H1 (cell line): ENCODE results near the gene RING1. TPM values are rescaled to one million over a fixed set of nuclear protein-coding genes. Genes with fewer than 3 reads are reported as not detected.
A peak's percentile ranks its signal among the peaks of the same experiment; 100 is the strongest.

ENCODE experiments used
- ASH2L ChIP-seq: fragments of 200-600, 300-600 bp; sonication (generic); IDR thresholded peaks from one replicate; pipeline ENCODE4 v1.7.1; 2017; ENCODE audit warnings: low read length
- CBX8 ChIP-seq: fragments of 300-800, 300-1000 bp; sonication (generic); IDR thresholded peaks from 2 replicates; pipeline ENCODE4 v1.7.1; 2016; ENCODE audit warnings: low read depth, low read length, borderline replicate concordance
- CREB1 ChIP-seq: IDR thresholded peaks from 2 replicates; pipeline ENCODE4 v1.6.1; 2012; ENCODE audit warnings: inconsistent platforms
- EZH2 ChIP-seq: fragments of 200-600 bp; sonication (generic); IDR thresholded peaks from 2 replicates; pipeline ENCODE4 v1.7.1; 2012; ENCODE audit warnings: low read depth, mild to moderate bottlenecking, moderate library complexity, low read length, inconsistent platforms; ENCODE audit not compliant: severe bottlenecking
- JUND ChIP-seq: IDR thresholded peaks from 2 replicates; pipeline ENCODE4 v1.6.1; 2011; ENCODE audit warnings: mild to moderate bottlenecking, improper control_type of control experiment, low read length
- KDM5A ChIP-seq: fragments of 200-600 bp; IDR thresholded peaks from 2 replicates; pipeline ENCODE4 v1.7.1; 2012; ENCODE audit warnings: mild to moderate bottlenecking, low read length, inconsistent platforms, mixed read lengths
- POLR2A ChIP-seq, 2 experiments: IDR thresholded peaks; 1 replicate in 1 of 2; 2 replicates in 1 of 2; pipeline ENCODE4 v1.6.1; 2011; ENCODE audit warnings: low read depth in 2 of 2, low read length in 2 of 2, mild to moderate bottlenecking in 2 of 2; ENCODE audit errors: control extremely low read depth in 1 of 2
- POLR2AphosphoS5 ChIP-seq: IDR thresholded peaks from 2 replicates; pipeline ENCODE4 v1.6.1; 2011; ENCODE audit warnings: low read depth, low read length
- SP1 ChIP-seq: IDR thresholded peaks from 2 replicates; pipeline ENCODE4 v1.6.1; 2011; ENCODE audit warnings: low read depth, low read length
- polyA plus RNA-seq, 7 experiments: library from polyadenylated mRNA; depleted of rRNA in 3 of 7; stranded (reverse) in 5 of 7; unstranded in 2 of 7; fragments of >200 nt in 5 of 7; fragments of 200-250 nt in 2 of 7; gene quantifications; 1 replicate in 5 of 7; 2 replicates in 1 of 7; 4 replicates in 1 of 7; pipeline versions ENCODE4 v1.2.1 to v1.2.3, GENCODE V29; 2011 to 2013; ENCODE audit warnings: missing spikeins in 2 of 7, mixed read lengths in 2 of 7
- total RNA-seq: library from RNA; stranded (reverse); fragmentation: NEBNext Ultra II Directional; extraction: Animal tissue kit (Norgen Biotek cat#: 25700); gene quantifications from 2 replicates; pipeline ENCODE4 v1.2.1, GENCODE V29; 2021
- TF ChIP-seq, protein P1 (sequence below): fragments of 300-600 bp; sonication (generic); IDR thresholded peaks from 2 replicates; pipeline ENCODE4 v1.7.1; 2012; ENCODE audit warnings: low read length, moderate library complexity, mild to moderate bottlenecking, inconsistent platforms; ENCODE audit not compliant: insufficient replicate concordance
- TF ChIP-seq, protein P2 (sequence below): IDR thresholded peaks from 2 replicates; pipeline ENCODE4 v1.6.1; 2012; ENCODE audit warnings: inconsistent platforms

RING1 gene
- total and polyA plus RNA-seq, 2 of the 8 experiments (the other 6 are each of a cell fraction or from before 2014, with no cell fraction given), result 16.4 to 26.0 TPM

- TF ChIP-seq, protein P1, sequence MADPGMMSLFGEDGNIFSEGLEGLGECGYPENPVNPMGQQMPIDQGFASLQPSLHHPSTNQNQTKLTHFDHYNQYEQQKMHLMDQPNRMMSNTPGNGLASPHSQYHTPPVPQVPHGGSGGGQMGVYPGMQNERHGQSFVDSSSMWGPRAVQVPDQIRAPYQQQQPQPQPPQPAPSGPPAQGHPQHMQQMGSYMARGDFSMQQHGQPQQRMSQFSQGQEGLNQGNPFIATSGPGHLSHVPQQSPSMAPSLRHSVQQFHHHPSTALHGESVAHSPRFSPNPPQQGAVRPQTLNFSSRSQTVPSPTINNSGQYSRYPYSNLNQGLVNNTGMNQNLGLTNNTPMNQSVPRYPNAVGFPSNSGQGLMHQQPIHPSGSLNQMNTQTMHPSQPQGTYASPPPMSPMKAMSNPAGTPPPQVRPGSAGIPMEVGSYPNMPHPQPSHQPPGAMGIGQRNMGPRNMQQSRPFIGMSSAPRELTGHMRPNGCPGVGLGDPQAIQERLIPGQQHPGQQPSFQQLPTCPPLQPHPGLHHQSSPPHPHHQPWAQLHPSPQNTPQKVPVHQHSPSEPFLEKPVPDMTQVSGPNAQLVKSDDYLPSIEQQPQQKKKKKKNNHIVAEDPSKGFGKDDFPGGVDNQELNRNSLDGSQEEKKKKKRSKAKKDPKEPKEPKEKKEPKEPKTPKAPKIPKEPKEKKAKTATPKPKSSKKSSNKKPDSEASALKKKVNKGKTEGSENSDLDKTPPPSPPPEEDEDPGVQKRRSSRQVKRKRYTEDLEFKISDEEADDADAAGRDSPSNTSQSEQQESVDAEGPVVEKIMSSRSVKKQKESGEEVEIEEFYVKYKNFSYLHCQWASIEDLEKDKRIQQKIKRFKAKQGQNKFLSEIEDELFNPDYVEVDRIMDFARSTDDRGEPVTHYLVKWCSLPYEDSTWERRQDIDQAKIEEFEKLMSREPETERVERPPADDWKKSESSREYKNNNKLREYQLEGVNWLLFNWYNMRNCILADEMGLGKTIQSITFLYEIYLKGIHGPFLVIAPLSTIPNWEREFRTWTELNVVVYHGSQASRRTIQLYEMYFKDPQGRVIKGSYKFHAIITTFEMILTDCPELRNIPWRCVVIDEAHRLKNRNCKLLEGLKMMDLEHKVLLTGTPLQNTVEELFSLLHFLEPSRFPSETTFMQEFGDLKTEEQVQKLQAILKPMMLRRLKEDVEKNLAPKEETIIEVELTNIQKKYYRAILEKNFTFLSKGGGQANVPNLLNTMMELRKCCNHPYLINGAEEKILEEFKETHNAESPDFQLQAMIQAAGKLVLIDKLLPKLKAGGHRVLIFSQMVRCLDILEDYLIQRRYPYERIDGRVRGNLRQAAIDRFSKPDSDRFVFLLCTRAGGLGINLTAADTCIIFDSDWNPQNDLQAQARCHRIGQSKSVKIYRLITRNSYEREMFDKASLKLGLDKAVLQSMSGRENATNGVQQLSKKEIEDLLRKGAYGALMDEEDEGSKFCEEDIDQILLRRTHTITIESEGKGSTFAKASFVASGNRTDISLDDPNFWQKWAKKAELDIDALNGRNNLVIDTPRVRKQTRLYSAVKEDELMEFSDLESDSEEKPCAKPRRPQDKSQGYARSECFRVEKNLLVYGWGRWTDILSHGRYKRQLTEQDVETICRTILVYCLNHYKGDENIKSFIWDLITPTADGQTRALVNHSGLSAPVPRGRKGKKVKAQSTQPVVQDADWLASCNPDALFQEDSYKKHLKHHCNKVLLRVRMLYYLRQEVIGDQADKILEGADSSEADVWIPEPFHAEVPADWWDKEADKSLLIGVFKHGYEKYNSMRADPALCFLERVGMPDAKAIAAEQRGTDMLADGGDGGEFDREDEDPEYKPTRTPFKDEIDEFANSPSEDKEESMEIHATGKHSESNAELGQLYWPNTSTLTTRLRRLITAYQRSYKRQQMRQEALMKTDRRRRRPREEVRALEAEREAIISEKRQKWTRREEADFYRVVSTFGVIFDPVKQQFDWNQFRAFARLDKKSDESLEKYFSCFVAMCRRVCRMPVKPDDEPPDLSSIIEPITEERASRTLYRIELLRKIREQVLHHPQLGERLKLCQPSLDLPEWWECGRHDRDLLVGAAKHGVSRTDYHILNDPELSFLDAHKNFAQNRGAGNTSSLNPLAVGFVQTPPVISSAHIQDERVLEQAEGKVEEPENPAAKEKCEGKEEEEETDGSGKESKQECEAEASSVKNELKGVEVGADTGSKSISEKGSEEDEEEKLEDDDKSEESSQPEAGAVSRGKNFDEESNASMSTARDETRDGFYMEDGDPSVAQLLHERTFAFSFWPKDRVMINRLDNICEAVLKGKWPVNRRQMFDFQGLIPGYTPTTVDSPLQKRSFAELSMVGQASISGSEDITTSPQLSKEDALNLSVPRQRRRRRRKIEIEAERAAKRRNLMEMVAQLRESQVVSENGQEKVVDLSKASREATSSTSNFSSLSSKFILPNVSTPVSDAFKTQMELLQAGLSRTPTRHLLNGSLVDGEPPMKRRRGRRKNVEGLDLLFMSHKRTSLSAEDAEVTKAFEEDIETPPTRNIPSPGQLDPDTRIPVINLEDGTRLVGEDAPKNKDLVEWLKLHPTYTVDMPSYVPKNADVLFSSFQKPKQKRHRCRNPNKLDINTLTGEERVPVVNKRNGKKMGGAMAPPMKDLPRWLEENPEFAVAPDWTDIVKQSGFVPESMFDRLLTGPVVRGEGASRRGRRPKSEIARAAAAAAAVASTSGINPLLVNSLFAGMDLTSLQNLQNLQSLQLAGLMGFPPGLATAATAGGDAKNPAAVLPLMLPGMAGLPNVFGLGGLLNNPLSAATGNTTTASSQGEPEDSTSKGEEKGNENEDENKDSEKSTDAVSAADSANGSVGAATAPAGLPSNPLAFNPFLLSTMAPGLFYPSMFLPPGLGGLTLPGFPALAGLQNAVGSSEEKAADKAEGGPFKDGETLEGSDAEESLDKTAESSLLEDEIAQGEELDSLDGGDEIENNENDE, result no peak
- TF ChIP-seq CREB1 (peak; percentile 93), POLR2A (IDR thresholded peaks at IDR 0.05; ENCODE audit: control extremely low read depth in 1 of 2, low read depth in 2 of 2, low read length in 2 of 2) (peak in 1 of 2 experiments; percentile 43; a peak in 1 of 3 replicates), POLR2AphosphoS5 (peak; percentile 55), EZH2 (peak; percentile 11), KDM5A (no peak), CBX8 (no peak), JUND (no peak), ASH2L (peak; percentile 45), SP1 (peak; percentile 43; the same call in 1 of the 2 replicates)
- TF ChIP-seq, protein P2, sequence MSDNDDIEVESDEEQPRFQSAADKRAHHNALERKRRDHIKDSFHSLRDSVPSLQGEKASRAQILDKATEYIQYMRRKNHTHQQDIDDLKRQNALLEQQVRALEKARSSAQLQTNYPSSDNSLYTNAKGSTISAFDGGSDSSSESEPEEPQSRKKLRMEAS, result peak; percentile 16; the same call in 1 of the 2 replicates
These were observed at the start of gene RING1 (continued) for GRCh38 chr6:33208091-33208967.
